Muscle of back (tissue), 11 donors: ENCODE data around the gene OCEL1. TPM values are rescaled to one million over a fixed set of nuclear protein-coding genes. Genes with fewer than 3 reads are reported as not detected.

ENCODE experiments used
- DNase-seq, 3 donors: peaks; one replicate each; pipeline versions ENCODE4 v3.0.0 to v3.0.0-alpha.2; 2013
- polyA plus RNA-seq, 10 donors: library from polyadenylated mRNA; unstranded; fragments of 120-200 nt; gene quantifications; one replicate each; pipeline ENCODE4 v1.2.1, GENCODE V29; 2013; ENCODE audit not compliant: insufficient read length in 10 of 10

OCEL1 gene
- polyA plus RNA-seq, 10 donors = 5.9 to 10.4 (median 8.8) TPM

GRCh38 chr19:17209126-17210036 lies 16.6 kb upstream of the OCEL1 start:
- DNase-seq = no peak

- no peak for DNase-seq
Observed at GRCh38 chr19:17210296-17210695, 15.7 kb upstream of the OCEL1 start.

- peak in 1 of 3 donors; percentile 1 for DNase-seq
Observed at GRCh38 chr19:17211547-17212446, 14.2 kb upstream of the OCEL1 start.

GRCh38 chr19:17213334-17213733 lies 12.7 kb upstream of the OCEL1 start:
- peak in 1 of 3 donors; percentile 9 for DNase-seq

GRCh38 chr19:17214508-17215126 lies 11.4 kb upstream of the OCEL1 start:
- DNase-seq = no peak

- peak; percentile 93 to 98 (median 95) for DNase-seq
Observed at GRCh38 chr19:17215127-17215971, 10.7 kb upstream of the OCEL1 start, which contains the start of gene USE1. Gene USE1, plus strand, starts transcription at chr19:17215357. Its CDS starts 49 bp downstream, at chr19:17215406.

GRCh38 chr19:17216058-17216670 lies 9.9 kb upstream of the OCEL1 start:
- peak in 1 of 3 donors; percentile 16 for DNase-seq

GRCh38 chr19:17219286-17219685 lies 6.7 kb upstream of the OCEL1 start:
- DNase-seq = peak in 1 of 3 donors; percentile 1

GRCh38 chr19:17220207-17220758 lies 5.7 kb upstream of the OCEL1 start:
- no peak for DNase-seq

GRCh38 chr19:17225053-17225452 lies 973 bp upstream of the OCEL1 start:
- DNase-seq = no peak

- no peak for DNase-seq
Observed at GRCh38 chr19:17227798-17228367, 1.9 kb downstream of the OCEL1 start.

- DNase-seq = peak in 1 of 3 donors; percentile 5
Observed at GRCh38 chr19:17229890-17230289, 3.9 kb downstream of the OCEL1 start.

- DNase-seq = no peak
Observed at GRCh38 chr19:17232258-17232657, 6.2 kb downstream of the OCEL1 start.

GRCh38 chr19:17234911-17235299 lies 8.9 kb downstream of the OCEL1 start:
- DNase-seq = peak in 2 of 3 donors; percentile 34 to 59

- DNase-seq = peak; percentile 56 to 91 (median 84)
Observed at GRCh38 chr19:17235300-17235970, 9.4 kb downstream of the OCEL1 start.

- DNase-seq = peak in 1 of 3 donors; percentile 51
Observed at GRCh38 chr19:17235971-17236777, 10.1 kb downstream of the OCEL1 start.

- DNase-seq = no peak
Observed at GRCh38 chr19:17236811-17237543, 11.0 kb downstream of the OCEL1 start.
